ENCODE measurements around the gene TRAP1. TPM values are rescaled to one million over a fixed set of nuclear protein-coding genes. Genes with fewer than 3 reads are reported as not detected.

TRAP1 gene
- total and polyA plus RNA-seq, 2 experiments from 2014 or later = 62.3 to 80.5 TPM

DNA sequence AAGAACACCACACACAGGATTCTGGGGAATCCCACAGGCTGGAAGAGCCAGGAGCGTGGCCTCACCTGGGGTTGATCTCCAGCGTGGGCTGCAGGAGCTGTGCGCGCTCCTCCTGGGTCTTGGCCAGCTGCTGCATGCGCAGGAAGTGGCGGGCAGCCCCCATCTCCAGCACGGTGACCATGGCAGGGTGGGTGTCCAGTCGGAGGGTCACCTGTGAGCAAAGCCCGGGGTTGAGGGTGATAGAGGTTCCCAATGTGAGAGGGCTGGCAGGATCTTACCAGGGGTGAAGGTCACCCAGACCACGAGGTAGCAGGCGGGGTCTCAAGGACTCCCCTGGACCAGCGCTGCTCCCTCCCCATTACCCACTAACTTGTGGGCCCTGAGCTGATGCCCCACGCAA, 55.4 kb downstream of the TRAP1 start:
- Histone ChIP-seq H3K36me3 (replicated peaks; ENCODE audit: insufficient read depth, low read depth) (no peaks in the 10 kb centered on the region), H4K20me1 (ENCODE audit: insufficient read depth, poor library complexity, severe bottlenecking) (no peaks in the 10 kb centered on the region), H3K27ac (no peak overlapping the region), H3K27me3 (no peaks in the 10 kb centered on the region), H3K9me2 (replicated peaks; ENCODE audit: insufficient read depth) (no peaks in the 10 kb centered on the region), H2AFZ (no peak overlapping the region), H3K4me3 (no peak overlapping the region), H3K4me2 (no peak overlapping the region), H3K9me3 (ENCODE audit: low read depth) (no peaks in the 10 kb centered on the region), H3K79me2 (peaks cover 8% of the 10 kb centered on the region), H3K4me1 (ENCODE audit: insufficient read depth) (no peaks in the 10 kb centered on the region)
- WGBS (ENCODE audit: low lambda C conversion rate, missing lambda C conversion rate) = over 99% methylated on average over 13 of the region's 13 CpGs
- DNase-seq (ENCODE audit: low spot score) = no peak
- TF ChIP-seq EZH2 (IDR thresholded peaks at IDR 0.05; ENCODE audit: borderline replicate concordance) (no peak), EZH2phosphoT487 (IDR thresholded peaks at IDR 0.05; ENCODE audit: low read depth, severe bottlenecking, unreplicated experiment) (no peak)
- TF ChIP-seq, protein P1, sequence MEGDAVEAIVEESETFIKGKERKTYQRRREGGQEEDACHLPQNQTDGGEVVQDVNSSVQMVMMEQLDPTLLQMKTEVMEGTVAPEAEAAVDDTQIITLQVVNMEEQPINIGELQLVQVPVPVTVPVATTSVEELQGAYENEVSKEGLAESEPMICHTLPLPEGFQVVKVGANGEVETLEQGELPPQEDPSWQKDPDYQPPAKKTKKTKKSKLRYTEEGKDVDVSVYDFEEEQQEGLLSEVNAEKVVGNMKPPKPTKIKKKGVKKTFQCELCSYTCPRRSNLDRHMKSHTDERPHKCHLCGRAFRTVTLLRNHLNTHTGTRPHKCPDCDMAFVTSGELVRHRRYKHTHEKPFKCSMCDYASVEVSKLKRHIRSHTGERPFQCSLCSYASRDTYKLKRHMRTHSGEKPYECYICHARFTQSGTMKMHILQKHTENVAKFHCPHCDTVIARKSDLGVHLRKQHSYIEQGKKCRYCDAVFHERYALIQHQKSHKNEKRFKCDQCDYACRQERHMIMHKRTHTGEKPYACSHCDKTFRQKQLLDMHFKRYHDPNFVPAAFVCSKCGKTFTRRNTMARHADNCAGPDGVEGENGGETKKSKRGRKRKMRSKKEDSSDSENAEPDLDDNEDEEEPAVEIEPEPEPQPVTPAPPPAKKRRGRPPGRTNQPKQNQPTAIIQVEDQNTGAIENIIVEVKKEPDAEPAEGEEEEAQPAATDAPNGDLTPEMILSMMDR (IDR thresholded peaks at IDR 0.05; ENCODE audit: poor library complexity) = no peak

DNA sequence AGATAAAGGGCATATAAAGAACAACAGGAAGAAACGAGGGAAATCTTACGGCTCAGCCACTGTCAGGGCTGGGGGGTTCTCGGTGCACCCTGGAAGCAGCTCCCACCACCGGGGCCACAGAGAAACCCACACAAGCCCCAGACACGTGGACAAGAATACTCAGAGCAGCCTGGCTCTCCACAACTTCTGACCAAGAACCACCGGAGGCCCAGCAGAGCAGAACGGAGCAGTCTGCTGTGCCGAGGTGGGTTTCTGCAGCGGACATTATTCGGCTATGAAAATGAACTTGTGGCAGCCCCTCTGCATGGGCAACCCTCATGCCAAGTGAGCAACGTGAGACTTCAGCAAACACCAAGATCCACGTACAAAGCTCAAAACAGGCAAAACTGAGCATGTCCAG, 56.0 kb downstream of the TRAP1 start:
- Histone ChIP-seq H3K9me3 (ENCODE audit: low read depth) (no peaks in the 10 kb centered on the region), H3K4me3 (no peak overlapping the region), H3K4me1 (ENCODE audit: insufficient read depth) (no peaks in the 10 kb centered on the region), H3K4me2 (no peak overlapping the region), H4K20me1 (ENCODE audit: insufficient read depth, poor library complexity, severe bottlenecking) (no peaks in the 10 kb centered on the region), H3K27me3 (no peaks in the 10 kb centered on the region), H3K27ac (no peak overlapping the region), H3K79me2 (peaks cover 13% of the 10 kb centered on the region), H2AFZ (no peak overlapping the region), H3K36me3 (replicated peaks; ENCODE audit: insufficient read depth, low read depth) (no peaks in the 10 kb centered on the region), H3K9me2 (replicated peaks; ENCODE audit: insufficient read depth) (no peaks in the 10 kb centered on the region)
- TF ChIP-seq EZH2 (IDR thresholded peaks at IDR 0.05; ENCODE audit: borderline replicate concordance) (no peak), EZH2phosphoT487 (IDR thresholded peaks at IDR 0.05; ENCODE audit: low read depth, severe bottlenecking, unreplicated experiment) (no peak)
- TF ChIP-seq, protein P1 (IDR thresholded peaks at IDR 0.05; ENCODE audit: poor library complexity) = no peak
- no peak for DNase-seq (ENCODE audit: low spot score)
- WGBS (ENCODE audit: low lambda C conversion rate, missing lambda C conversion rate) = 93% methylated on average over 12 of the region's 12 CpGs

DNA sequence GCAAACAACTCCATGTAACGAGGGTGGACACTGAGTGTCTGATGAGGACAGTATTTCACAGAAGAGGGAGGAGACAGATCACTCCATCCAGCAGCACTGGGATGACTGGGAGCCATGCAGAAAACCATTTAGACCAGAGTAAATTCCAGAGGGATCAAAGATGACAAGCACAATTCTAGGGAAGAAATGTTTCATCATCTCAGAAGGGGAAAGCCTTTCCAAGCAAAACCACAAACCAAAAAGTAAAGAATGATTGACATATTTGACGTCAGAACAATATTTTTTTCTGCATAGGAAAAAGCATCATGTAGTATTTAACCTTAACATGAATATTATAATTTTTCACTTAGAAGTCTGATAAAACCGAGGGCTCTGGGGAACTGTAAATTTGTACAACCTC, 58.1 kb downstream of the TRAP1 start:
- no peak for TF ChIP-seq EZH2 (IDR thresholded peaks at IDR 0.05; ENCODE audit: borderline replicate concordance)
- TF ChIP-seq, protein P1 (IDR thresholded peaks at IDR 0.05; ENCODE audit: poor library complexity) = no peak
- TF ChIP-seq EZH2phosphoT487 (IDR thresholded peaks at IDR 0.05; ENCODE audit: low read depth, severe bottlenecking, unreplicated experiment) = no peak
- no peaks in the 10 kb centered on the region for H3K4me1 ChIP-seq (ENCODE audit: insufficient read depth)
- H3K36me3 ChIP-seq (replicated peaks; ENCODE audit: insufficient read depth, low read depth) = no peaks in the 10 kb centered on the region
- no peaks in the 10 kb centered on the region for H3K9me3 ChIP-seq (ENCODE audit: low read depth)
- no peaks in the 10 kb centered on the region for H4K20me1 ChIP-seq (ENCODE audit: insufficient read depth, poor library complexity, severe bottlenecking)
- no peak for DNase-seq (ENCODE audit: low spot score)
- no peak overlapping the region for H3K4me3 ChIP-seq
- no peaks in the 10 kb centered on the region for H3K9me2 ChIP-seq (replicated peaks; ENCODE audit: insufficient read depth)
- H3K79me2 ChIP-seq = peaks cover 23% of the 10 kb centered on the region
- 73% methylated on average over 3 of the region's 3 CpGs for WGBS (ENCODE audit: low lambda C conversion rate, missing lambda C conversion rate)
- no peak overlapping the region for H3K4me2 ChIP-seq
- no peak overlapping the region for H2AFZ ChIP-seq
- H3K27ac ChIP-seq = peak overlapping the region; percentile 98
- no peaks in the 10 kb centered on the region for H3K27me3 ChIP-seq

Data from hepatocyte (in vitro differentiated cells).